Neuronal stem cell (in vitro differentiated cells): ENCODE measurements around the gene PLCH1.

Experiments
- DNase-seq: peaks from one replicate; pipeline ENCODE4 v3.0.0-alpha.2; 2013; ENCODE audit warnings: low spot score
- H2AFZ ChIP-seq: one replicate; pipeline ENCODE4 v1.6.1; 2013; ENCODE audit warnings: mild to moderate bottlenecking, low read length, inconsistent platforms
- H2AK5ac ChIP-seq: 2 replicates; pipeline ENCODE4 v1.6.1; 2013; ENCODE audit warnings: low read depth, mild to moderate bottlenecking, inconsistent platforms, low read length, moderate library complexity, mixed read lengths
- H2BK120ac ChIP-seq: 2 replicates; pipeline ENCODE4 v1.6.1; 2013; ENCODE audit warnings: low read depth, mild to moderate bottlenecking, inconsistent platforms, low read length, moderate library complexity, mixed read lengths
- H2BK12ac ChIP-seq: one replicate; pipeline ENCODE4 v1.6.1; 2013; ENCODE audit warnings: low read length, inconsistent platforms
- H2BK15ac ChIP-seq: 2 replicates; pipeline ENCODE4 v1.6.1; 2013; ENCODE audit warnings: mild to moderate bottlenecking, low read length, inconsistent platforms, mixed read lengths
- H2BK5ac ChIP-seq: one replicate; pipeline ENCODE4 v1.6.1; 2013; ENCODE audit warnings: inconsistent platforms, mild to moderate bottlenecking, low read length, moderate library complexity
- H3K14ac ChIP-seq: one replicate; pipeline ENCODE4 v1.6.1; 2013; ENCODE audit warnings: low read length, inconsistent platforms
- H3K18ac ChIP-seq: 2 replicates; pipeline ENCODE4 v1.6.1; 2013; ENCODE audit warnings: low read length, inconsistent platforms
- H3K23ac ChIP-seq: 2 replicates; pipeline ENCODE4 v1.6.1; 2013; ENCODE audit warnings: low read depth, mild to moderate bottlenecking, mixed read lengths, low read length, inconsistent platforms; ENCODE audit not compliant: poor library complexity
- H3K27ac ChIP-seq: replicated peaks from 3 replicates; pipeline ENCODE4 v1.5.1; 2013; ENCODE audit warnings: low read length, inconsistent platforms
- H3K27me3 ChIP-seq, 3 experiments: 2 replicates each; pipeline ENCODE4 v1.6.1; 2013; ENCODE audit warnings: low read length in 3 of 3, mild to moderate bottlenecking in 2 of 3, inconsistent platforms in 1 of 3, low read depth in 1 of 3, mixed read lengths in 1 of 3, moderate library complexity in 1 of 3; ENCODE audit not compliant: control insufficient read depth in 3 of 3, insufficient read depth in 3 of 3
- H3K36me3 ChIP-seq, 2 donors: replicated peaks in 1 of 2; 2 replicates each; pipeline ENCODE4 v1.6.1; 2013; ENCODE audit warnings: low read length in 2 of 2; ENCODE audit not compliant: control insufficient read depth in 2 of 2, insufficient read depth in 2 of 2
- H3K4ac ChIP-seq: 2 replicates; pipeline ENCODE4 v1.6.1; 2013; ENCODE audit warnings: inconsistent platforms, mild to moderate bottlenecking, low read length, moderate library complexity
- H3K4me1 ChIP-seq, 2 donors: 1 replicate in 1 of 2; 2 replicates in 1 of 2; pipeline ENCODE4 v1.6.1; 2013; ENCODE audit warnings: low read length in 2 of 2, low read depth in 1 of 2; ENCODE audit not compliant: control insufficient read depth in 2 of 2, insufficient read depth in 1 of 2
- H3K4me2 ChIP-seq: one replicate; pipeline ENCODE4 v1.6.1; 2013; ENCODE audit warnings: mild to moderate bottlenecking, low read length, inconsistent platforms; ENCODE audit not compliant: insufficient read depth, poor library complexity, severe bottlenecking
- H3K4me3 ChIP-seq, 2 donors: 2 replicates each; pipeline ENCODE4 v1.5.1; 2013; ENCODE audit warnings: low read length in 2 of 2, mild to moderate bottlenecking in 2 of 2, inconsistent platforms in 1 of 2, moderate library complexity in 1 of 2
- H3K79me1 ChIP-seq: one replicate; pipeline ENCODE4 v1.6.1; 2013; ENCODE audit warnings: low read depth, mild to moderate bottlenecking, inconsistent platforms, low read length, moderate library complexity
- H3K9ac ChIP-seq: one replicate; pipeline ENCODE4 v1.6.1; 2013; ENCODE audit warnings: mild to moderate bottlenecking, low read depth, low read length, inconsistent platforms; ENCODE audit not compliant: poor library complexity
- H3K9me3 ChIP-seq, 2 donors: replicated peaks in 1 of 2; 2 replicates each; pipeline versions ENCODE3 to v1.6.1; 2013; ENCODE audit warnings: low read length in 2 of 2, mild to moderate bottlenecking in 2 of 2, inconsistent platforms in 1 of 2, low read depth in 1 of 2, mixed read lengths in 1 of 2, moderate library complexity in 1 of 2; ENCODE audit not compliant: control insufficient read depth in 2 of 2, insufficient read depth in 1 of 2
- H4K8ac ChIP-seq: one replicate; pipeline ENCODE4 v1.6.1; 2013; ENCODE audit warnings: low read depth, mild to moderate bottlenecking, inconsistent platforms, low read length, moderate library complexity
- H4K91ac ChIP-seq: one replicate; pipeline ENCODE4 v1.6.1; 2013; ENCODE audit warnings: low read length, low read depth, mild to moderate bottlenecking, inconsistent platforms; ENCODE audit not compliant: poor library complexity
- WGBS, 2 donors: extraction: QIAGEN DNeasy Blood & Tissue Kit; methylation state at CpG; one replicate each; pipeline ENCODE4 v1.1.7; 2013; ENCODE audit warnings: missing lambda C conversion rate in 2 of 2, mixed read lengths in 1 of 2; ENCODE audit not compliant: insufficient read length in 2 of 2, insufficient replicate concordance in 1 of 2; ENCODE audit errors: extremely low coverage in 2 of 2; 5-methylcytosine and 5-hydroxymethylcytosine counted together

Gene PLCH1

GRCh38 chr3:155502630-155503029 lies 242.2 kb downstream of the PLCH1 start:
- H3K79me1 ChIP-seq: no peaks in the 10 kb centered on the region
- no peak overlapping the region for H2AK5ac ChIP-seq

GRCh38 chr3:155500194-155500818 lies 244.6 kb downstream of the PLCH1 start:
- WGBS, 2 donors: no CpG with 5 or more reads among the region's 4 CpGs

More at GRCh38 chr3:155502630-155503029, 242.2 kb downstream of the PLCH1 start:
- Histone ChIP-seq H3K4me2 (no peak overlapping the region), H3K14ac (no peak overlapping the region), H3K4me3 (no peak overlapping the region), H2BK15ac (no peak overlapping the region), H3K23ac (no peak overlapping the region), H2AFZ (no peak overlapping the region), H3K27me3 (no peaks in the 10 kb centered on the region), H3K9ac (no peak overlapping the region), H3K27ac (no peak overlapping the region), H3K9me3 (peaks cover 0 to 11% of the 10 kb centered on the region in 2 donors), H2BK12ac (no peak overlapping the region), H3K36me3 (peaks cover 11 to 86% of the 10 kb centered on the region in 2 donors), H3K18ac (no peak overlapping the region), H2BK120ac (no peak overlapping the region), H3K4ac (no peak overlapping the region), H3K4me1 (peaks cover 0 to 2% of the 10 kb centered on the region in 2 donors), H4K91ac (no peak overlapping the region), H2BK5ac (no peak overlapping the region), H4K8ac (no peak overlapping the region)
- WGBS, 2 donors: no CpG with 5 or more reads among the region's 5 CpGs
- DNase-seq: no peak

GRCh38 chr3:155497930-155498647 lies 246.8 kb downstream of the PLCH1 start:
- Histone ChIP-seq H3K4ac (no peak overlapping the region), H2BK120ac (no peak overlapping the region), H3K23ac (no peak overlapping the region), H2AFZ (no peak overlapping the region), H4K8ac (no peak overlapping the region), H3K4me3 (no peak overlapping the region), H3K36me3 (peaks cover 12 to 100% of the 10 kb centered on the region in 2 donors), H3K18ac (no peak overlapping the region), H2BK5ac (no peak overlapping the region), H3K27ac (no peak overlapping the region), H4K91ac (no peak overlapping the region), H3K4me1 (peaks cover 0 to 2% of the 10 kb centered on the region in 2 donors), H2BK12ac (no peak overlapping the region), H2BK15ac (no peak overlapping the region), H3K79me1 (no peaks in the 10 kb centered on the region), H3K4me2 (no peak overlapping the region), H2AK5ac (no peak overlapping the region), H3K14ac (no peak overlapping the region), H3K27me3 (no peaks in the 10 kb centered on the region), H3K9me3 (no peaks in the 10 kb centered on the region), H3K9ac (no peak overlapping the region)
- DNase-seq: no peak
- no CpG with 5 or more reads among the region's 5 CpGs for WGBS, 2 donors

More at GRCh38 chr3:155500194-155500818, 244.6 kb downstream of the PLCH1 start:
- peaks cover 0 to 2% of the 10 kb centered on the region in 2 donors for H3K4me1 ChIP-seq
- no peak overlapping the region for H3K14ac ChIP-seq
- H2AFZ ChIP-seq: no peak overlapping the region
- H2AK5ac ChIP-seq: no peak overlapping the region
- no peak overlapping the region for H4K8ac ChIP-seq
- no peak overlapping the region for H2BK120ac ChIP-seq
- H3K23ac ChIP-seq: no peak overlapping the region
- no peak overlapping the region for H3K27ac ChIP-seq
- no peak overlapping the region for H2BK5ac ChIP-seq
- no peak for DNase-seq
- no peak overlapping the region for H3K4me2 ChIP-seq
- no peaks in the 10 kb centered on the region for H3K79me1 ChIP-seq
- H3K27me3 ChIP-seq: no peaks in the 10 kb centered on the region
- peaks cover 0 to 11% of the 10 kb centered on the region in 2 donors for H3K9me3 ChIP-seq
- H3K36me3 ChIP-seq: peaks cover 11 to 100% of the 10 kb centered on the region in 2 donors
- H3K4me3 ChIP-seq: no peak overlapping the region
- H4K91ac ChIP-seq: no peak overlapping the region
- no peak overlapping the region for H2BK15ac ChIP-seq
- H2BK12ac ChIP-seq: no peak overlapping the region
- H3K4ac ChIP-seq: no peak overlapping the region
- no peak overlapping the region for H3K9ac ChIP-seq
- no peak overlapping the region for H3K18ac ChIP-seq

- Histone ChIP-seq H3K23ac (no peak overlapping the region), H2BK12ac (no peak overlapping the region), H4K91ac (no peak overlapping the region), H3K4me2 (no peak overlapping the region), H3K18ac (no peak overlapping the region), H2BK5ac (no peak overlapping the region), H4K8ac (no peak overlapping the region), H3K4me3 (no peak overlapping the region), H2AFZ (no peak overlapping the region), H3K27me3 (no peaks in the 10 kb centered on the region), H2BK120ac (no peak overlapping the region), H3K36me3 (peaks cover 15 to 100% of the 10 kb centered on the region in 2 donors), H3K9ac (no peak overlapping the region), H3K4me1 (peaks cover 0 to 2% of the 10 kb centered on the region in 2 donors), H3K9me3 (no peaks in the 10 kb centered on the region), H2AK5ac (no peak overlapping the region), H3K4ac (no peak overlapping the region), H3K79me1 (no peaks in the 10 kb centered on the region), H2BK15ac (no peak overlapping the region), H3K14ac (no peak overlapping the region), H3K27ac (no peak overlapping the region)
- no peak for DNase-seq
Observed at GRCh38 chr3:155496206-155496605, 248.7 kb downstream of the PLCH1 start.
